Thymus (tissue), 11 donors: ENCODE results near the gene BCKDHB. TPM values are rescaled to one million over a fixed set of nuclear protein-coding genes. Genes with fewer than 3 reads are reported as not detected.
"Not testable (repeated sequence)": the region's sequence is repeated elsewhere in the genome, so short reads cannot be mapped to it uniquely, and the experiment has no call there.

Experiments used
- DNase-seq, 9 donors: peaks; one replicate each; pipeline ENCODE4 v3.0.0-alpha.2; 2013; ENCODE audit warnings: low spot score in 9 of 9, low read depth in 6 of 9, missing footprints in 1 of 9
- H3K27ac ChIP-seq, 2 donors: one replicate each; pipeline ENCODE4 v1.5.1; 2013; ENCODE audit warnings: control low read depth in 1 of 2, low read depth in 1 of 2, low read length in 1 of 2, mild to moderate bottlenecking in 1 of 2, moderate library complexity in 1 of 2
- H3K27me3 ChIP-seq, 2 donors: one replicate each; pipeline ENCODE4 v1.5.1; 2013; ENCODE audit warnings: low read length in 1 of 2; ENCODE audit not compliant: control insufficient read depth in 2 of 2, insufficient read depth in 1 of 2
- H3K36me3 ChIP-seq, 2 donors: one replicate each; pipeline ENCODE4 v1.5.1; 2013; ENCODE audit warnings: low read length in 1 of 2, mild to moderate bottlenecking in 1 of 2, moderate library complexity in 1 of 2; ENCODE audit not compliant: control insufficient read depth in 2 of 2, insufficient read depth in 2 of 2
- H3K4me1 ChIP-seq, 2 donors: one replicate each; pipeline ENCODE4 v1.5.1; 2013; ENCODE audit warnings: low read length in 2 of 2; ENCODE audit not compliant: control insufficient read depth in 2 of 2, insufficient read depth in 2 of 2
- H3K4me3 ChIP-seq, 2 donors: one replicate each; pipeline ENCODE4 v1.5.1; 2013; ENCODE audit warnings: low read length in 2 of 2, control low read depth in 1 of 2, mild to moderate bottlenecking in 1 of 2
- H3K9me3 ChIP-seq, 2 donors: one replicate each; pipeline ENCODE4 v1.5.1; 2013; ENCODE audit warnings: low read length in 1 of 2, mild to moderate bottlenecking in 1 of 2; ENCODE audit not compliant: control insufficient read depth in 2 of 2, insufficient read depth in 1 of 2
- WGBS: extraction: QIAGEN DNeasy Blood & Tissue Kit; methylation state at CpG from one replicate; pipeline ENCODE4 v1.1.7; 2013; 5-methylcytosine and 5-hydroxymethylcytosine counted together
- polyA plus RNA-seq: library from polyadenylated mRNA; stranded (reverse); fragments of 200-250 nt; gene quantifications from one replicate; pipeline ENCODE4 v1.2.3, GENCODE V29; 2013
- total RNA-seq: library from RNA; stranded (reverse); fragments of 120-200 nt; gene quantifications from one replicate; pipeline ENCODE4 v1.2.4, GENCODE V29; 2013
- donor health status: healthy.

Gene BCKDHB
- total and polyA plus RNA-seq, 2 donors = 12.3 to 12.9 TPM

- Histone ChIP-seq H3K4me1 (peaks cover 0 to 4% of the 10 kb centered on the region in 2 donors), H3K27ac (no peak overlapping the region), H3K9me3 (no peaks in the 10 kb centered on the region), H3K36me3 (no peaks in the 10 kb centered on the region), H3K4me3 (no peak overlapping the region), H3K27me3 (no peaks in the 10 kb centered on the region)
- DNase-seq = peak in 2 of 9 donors; percentile 8 to 45
- 39% methylated on average over 3 of the region's 3 CpGs for WGBS
Observed at GRCh38 chr6:80095600-80095999, 10.9 kb upstream of the BCKDHB start.

GRCh38 chr6:80098392-80098791 is 8.1 kb upstream of the BCKDHB start:
- Histone ChIP-seq H3K9me3 (no peaks in the 10 kb centered on the region), H3K4me1 (peaks cover 0 to 4% of the 10 kb centered on the region in 2 donors), H3K27me3 (no peaks in the 10 kb centered on the region), H3K36me3 (no peaks in the 10 kb centered on the region), H3K4me3 (no peak overlapping the region), H3K27ac (no peak overlapping the region)
- no peak for DNase-seq

GRCh38 chr6:80104520-80104919 is 2.0 kb upstream of the BCKDHB start:
- H3K27me3 ChIP-seq = no peaks in the 10 kb centered on the region
- H3K36me3 ChIP-seq = no peaks in the 10 kb centered on the region
- no peak for DNase-seq
- no peaks in the 10 kb centered on the region for H3K9me3 ChIP-seq
- H3K4me1 ChIP-seq = peaks cover 0 to 2% of the 10 kb centered on the region in 2 donors
- H3K27ac ChIP-seq = no peak overlapping the region
- no peak overlapping the region for H3K4me3 ChIP-seq

GRCh38 chr6:80105972-80106417 is 476 bp upstream of the BCKDHB start:
- Histone ChIP-seq H3K36me3 (no peaks in the 10 kb centered on the region), H3K4me3 (peak overlapping the region; percentile 67 to 72), H3K9me3 (no peaks in the 10 kb centered on the region), H3K27me3 (no peaks in the 10 kb centered on the region), H3K27ac (peak overlapping the region in 1 of 2 donors; percentile 23), H3K4me1 (peaks cover 0 to 2% of the 10 kb centered on the region in 2 donors)
- peak in 1 of 9 donors; percentile 4 for DNase-seq
- 4% methylated on average over 6 of the region's 6 CpGs for WGBS

- not testable (repeated sequence) for H3K4me3 ChIP-seq, DNase-seq, H3K9me3 ChIP-seq, H3K4me1 ChIP-seq, H3K27me3 ChIP-seq, H3K27ac ChIP-seq, H3K36me3 ChIP-seq
- WGBS = 97% methylated on average over 3 of the region's 3 CpGs
Observed at GRCh38 chr6:80122576-80122975, 16.1 kb downstream of the BCKDHB start.

- H3K9me3 ChIP-seq = no peaks in the 10 kb centered on the region
- no peak for DNase-seq
- H3K4me1 ChIP-seq = no peaks in the 10 kb centered on the region
- no peak overlapping the region for H3K4me3 ChIP-seq
- peaks cover 0 to 7% of the 10 kb centered on the region in 2 donors for H3K36me3 ChIP-seq
- H3K27ac ChIP-seq = no peak overlapping the region
- H3K27me3 ChIP-seq = no peaks in the 10 kb centered on the region
- WGBS = 99% methylated on average over 5 of the region's 5 CpGs
Observed at GRCh38 chr6:80126657-80127345, 20.3 kb downstream of the BCKDHB start.

GRCh38 chr6:80129485-80129884 is 23.0 kb downstream of the BCKDHB start:
- H3K9me3 ChIP-seq = no peaks in the 10 kb centered on the region
- no peaks in the 10 kb centered on the region for H3K27me3 ChIP-seq
- H3K36me3 ChIP-seq = peaks cover 0 to 9% of the 10 kb centered on the region in 2 donors
- DNase-seq = no peak
- no peak overlapping the region for H3K27ac ChIP-seq
- WGBS = 95% methylated on average over 3 of the region's 3 CpGs
- no peak overlapping the region for H3K4me3 ChIP-seq
- H3K4me1 ChIP-seq = no peaks in the 10 kb centered on the region

GRCh38 chr6:80133020-80133419 is 26.5 kb downstream of the BCKDHB start:
- Histone ChIP-seq H3K27ac (no peak overlapping the region), H3K4me3 (no peak overlapping the region), H3K9me3 (no peaks in the 10 kb centered on the region), H3K36me3 (peaks cover 0 to 7% of the 10 kb centered on the region in 2 donors), H3K4me1 (no peaks in the 10 kb centered on the region), H3K27me3 (no peaks in the 10 kb centered on the region)
- WGBS = 91% methylated on average over 4 of the region's 4 CpGs
- DNase-seq = peak in 8 of 9 donors; percentile 13 to 60 (median 26)

- Histone ChIP-seq H3K9me3 (no peaks in the 10 kb centered on the region), H3K27ac (no peak overlapping the region), H3K4me1 (no peaks in the 10 kb centered on the region), H3K36me3 (peaks cover 0 to 2% of the 10 kb centered on the region in 2 donors), H3K27me3 (no peaks in the 10 kb centered on the region), H3K4me3 (no peak overlapping the region)
- DNase-seq = no peak
- WGBS = 95% methylated on average over 1 of the region's 1 CpG
Observed at GRCh38 chr6:80134065-80134464, 27.6 kb downstream of the BCKDHB start.
